T-helper 1 cell treated with Interleukin-12 subunit alpha and Interleukin-12 subunit beta and Interleukin-4 antibody, amounts not matched to agents 30 μg/mL and 1 μg/mL, for 36 hours (primary cell): ENCODE measurements around the gene LRP4.

Source experiments
- H3K27ac Mint-ChIP-seq: one replicate; pipeline ENCODE4 v1.8.0; 2021; ENCODE audit warnings: mild to moderate bottlenecking, mixed read lengths
- H3K27me3 Mint-ChIP-seq: one replicate; pipeline ENCODE4 v1.8.0; 2021; ENCODE audit warnings: low read depth, mixed read lengths
- H3K36me3 Mint-ChIP-seq: one replicate; pipeline ENCODE4 v1.8.0; 2021; ENCODE audit warnings: low read depth, mixed read lengths
- H3K4me1 Mint-ChIP-seq: one replicate; pipeline ENCODE4 v1.8.0; 2021; ENCODE audit warnings: low read depth, mixed read lengths
- H3K4me3 Mint-ChIP-seq: one replicate; pipeline ENCODE4 v1.8.0; 2021; ENCODE audit warnings: mild to moderate bottlenecking, moderate library complexity, mixed read lengths
- H3K9me3 Mint-ChIP-seq: one replicate; pipeline ENCODE4 v1.8.0; 2021; ENCODE audit warnings: mixed read lengths

The LRP4 gene

DNA sequence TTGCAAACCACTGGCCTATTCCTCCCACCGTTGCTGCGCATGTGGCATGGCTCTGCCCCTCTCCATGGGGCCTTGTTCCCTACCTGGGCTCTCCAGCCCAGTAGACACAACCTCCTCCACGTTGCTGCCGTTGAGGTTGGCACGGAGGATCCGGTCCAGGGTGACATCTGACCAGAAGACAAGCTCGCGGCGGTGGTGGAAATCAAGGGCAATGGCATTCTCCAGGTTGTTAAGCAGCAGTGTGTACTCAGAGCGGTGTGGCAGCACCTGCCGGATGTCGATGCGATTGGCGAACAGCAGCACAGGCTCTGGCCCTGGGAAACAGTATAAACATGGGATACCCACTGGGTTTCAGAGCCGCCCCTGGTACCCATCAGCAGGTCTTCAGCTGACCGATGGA lies 23.8 kb downstream of the LRP4 start:
- Mint-ChIP-seq H3K9me3 (no peaks in the 10 kb centered on the region), H3K27ac (no peak overlapping the region), H3K36me3 (no peaks in the 10 kb centered on the region), H3K4me3 (no peak overlapping the region), H3K4me1 (peaks cover 4% of the 10 kb centered on the region), H3K27me3 (no peaks in the 10 kb centered on the region)

GRCh38 chr11:46892838-46893237 lies 25.5 kb downstream of the LRP4 start:
- Mint-ChIP-seq H3K4me3 (no peak overlapping the region), H3K36me3 (no peaks in the 10 kb centered on the region), H3K9me3 (no peaks in the 10 kb centered on the region), H3K27me3 (no peaks in the 10 kb centered on the region), H3K27ac (no peak overlapping the region), H3K4me1 (peaks cover 4% of the 10 kb centered on the region)

DNA sequence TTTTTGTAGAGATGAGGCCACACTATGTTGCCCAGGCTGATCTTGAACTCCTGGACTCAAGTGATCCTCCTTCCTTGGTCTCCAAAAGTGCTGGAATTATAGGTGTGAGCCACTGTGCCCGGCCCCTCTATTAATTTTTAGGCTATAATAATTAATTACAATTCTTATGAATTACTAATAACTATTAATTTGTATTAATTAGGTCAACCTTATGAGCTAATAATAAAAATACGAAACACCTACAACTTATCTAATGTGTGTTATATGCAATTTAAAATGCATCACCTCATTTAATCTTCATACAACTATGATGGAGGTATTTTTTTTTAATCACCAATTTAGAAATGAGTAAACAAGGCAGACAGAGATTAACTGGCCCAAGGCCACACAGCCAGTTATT lies 26.2 kb downstream of the LRP4 start:
- no peak overlapping the region for H3K4me3 Mint-ChIP-seq
- no peaks in the 10 kb centered on the region for H3K27me3 Mint-ChIP-seq
- peaks cover 4% of the 10 kb centered on the region for H3K4me1 Mint-ChIP-seq
- no peak overlapping the region for H3K27ac Mint-ChIP-seq
- H3K36me3 Mint-ChIP-seq = no peaks in the 10 kb centered on the region
- no peaks in the 10 kb centered on the region for H3K9me3 Mint-ChIP-seq

- Mint-ChIP-seq H3K27ac (no peak overlapping the region), H3K4me3 (no peak overlapping the region), H3K27me3 (no peaks in the 10 kb centered on the region), H3K9me3 (no peaks in the 10 kb centered on the region), H3K36me3 (no peaks in the 10 kb centered on the region), H3K4me1 (peaks cover 4% of the 10 kb centered on the region)
Measured at GRCh38 chr11:46890665-46891064, 27.7 kb downstream of the LRP4 start.

- Mint-ChIP-seq H3K9me3 (no peaks in the 10 kb centered on the region), H3K4me1 (peaks cover 4% of the 10 kb centered on the region), H3K36me3 (no peaks in the 10 kb centered on the region), H3K4me3 (no peak overlapping the region), H3K27ac (no peak overlapping the region), H3K27me3 (no peaks in the 10 kb centered on the region)
Measured at GRCh38 chr11:46889689-46890475, 28.5 kb downstream of the LRP4 start.

GRCh38 chr11:46889251-46889650 lies 29.1 kb downstream of the LRP4 start:
- H3K4me1 Mint-ChIP-seq = peaks cover 4% of the 10 kb centered on the region
- no peaks in the 10 kb centered on the region for H3K36me3 Mint-ChIP-seq
- H3K27me3 Mint-ChIP-seq = no peaks in the 10 kb centered on the region
- no peak overlapping the region for H3K4me3 Mint-ChIP-seq
- no peak overlapping the region for H3K27ac Mint-ChIP-seq
- H3K9me3 Mint-ChIP-seq = no peaks in the 10 kb centered on the region

GRCh38 chr11:46888636-46889035 lies 29.7 kb downstream of the LRP4 start:
- Mint-ChIP-seq H3K27ac (no peak overlapping the region), H3K4me3 (no peak overlapping the region), H3K27me3 (no peaks in the 10 kb centered on the region), H3K4me1 (peaks cover 4% of the 10 kb centered on the region), H3K36me3 (no peaks in the 10 kb centered on the region), H3K9me3 (no peaks in the 10 kb centered on the region)

DNA sequence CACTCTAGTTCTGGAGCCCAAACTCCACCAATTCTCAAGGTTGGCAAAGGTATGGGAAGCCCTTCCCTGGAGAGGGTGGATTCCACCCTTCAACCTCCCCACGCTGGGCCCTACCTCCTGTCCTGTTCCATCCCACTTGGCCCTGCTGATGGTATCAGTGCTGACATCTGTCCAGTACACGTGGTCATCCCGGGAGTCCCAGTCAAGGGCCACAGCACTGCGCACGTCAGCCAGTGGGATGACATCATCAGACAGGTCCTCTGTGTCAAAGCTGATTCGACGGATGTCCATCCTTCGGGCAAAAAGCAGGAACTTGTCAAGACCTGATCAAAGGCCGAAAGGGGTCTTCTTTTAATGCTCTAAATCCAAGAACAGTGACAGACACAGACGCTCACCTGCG lies 32.1 kb downstream of the LRP4 start:
- H3K27me3 Mint-ChIP-seq = peaks cover 5% of the 10 kb centered on the region
- peaks cover 4% of the 10 kb centered on the region for H3K4me1 Mint-ChIP-seq
- no peak overlapping the region for H3K27ac Mint-ChIP-seq
- H3K4me3 Mint-ChIP-seq = no peak overlapping the region
- no peaks in the 10 kb centered on the region for H3K36me3 Mint-ChIP-seq
- H3K9me3 Mint-ChIP-seq = no peaks in the 10 kb centered on the region

- no peaks in the 10 kb centered on the region for H3K9me3 Mint-ChIP-seq
- H3K27me3 Mint-ChIP-seq = peaks cover 9% of the 10 kb centered on the region
- H3K27ac Mint-ChIP-seq = no peak overlapping the region
- H3K4me1 Mint-ChIP-seq = no peaks in the 10 kb centered on the region
- no peak overlapping the region for H3K4me3 Mint-ChIP-seq
- H3K36me3 Mint-ChIP-seq = no peaks in the 10 kb centered on the region
Measured at GRCh38 chr11:46879056-46879585, 39.2 kb downstream of the LRP4 start.

GRCh38 chr11:46877580-46877979 lies 40.8 kb downstream of the LRP4 start:
- no peak overlapping the region for H3K4me3 Mint-ChIP-seq
- no peak overlapping the region for H3K27ac Mint-ChIP-seq
- H3K27me3 Mint-ChIP-seq = peaks cover 9% of the 10 kb centered on the region
- H3K36me3 Mint-ChIP-seq = no peaks in the 10 kb centered on the region
- H3K4me1 Mint-ChIP-seq = no peaks in the 10 kb centered on the region
- no peaks in the 10 kb centered on the region for H3K9me3 Mint-ChIP-seq

GRCh38 chr11:46876471-46876870 lies 41.9 kb downstream of the LRP4 start:
- Mint-ChIP-seq H3K27me3 (peaks cover 8% of the 10 kb centered on the region), H3K36me3 (no peaks in the 10 kb centered on the region), H3K4me1 (no peaks in the 10 kb centered on the region), H3K27ac (no peak overlapping the region), H3K4me3 (no peak overlapping the region), H3K9me3 (no peaks in the 10 kb centered on the region)

DNA sequence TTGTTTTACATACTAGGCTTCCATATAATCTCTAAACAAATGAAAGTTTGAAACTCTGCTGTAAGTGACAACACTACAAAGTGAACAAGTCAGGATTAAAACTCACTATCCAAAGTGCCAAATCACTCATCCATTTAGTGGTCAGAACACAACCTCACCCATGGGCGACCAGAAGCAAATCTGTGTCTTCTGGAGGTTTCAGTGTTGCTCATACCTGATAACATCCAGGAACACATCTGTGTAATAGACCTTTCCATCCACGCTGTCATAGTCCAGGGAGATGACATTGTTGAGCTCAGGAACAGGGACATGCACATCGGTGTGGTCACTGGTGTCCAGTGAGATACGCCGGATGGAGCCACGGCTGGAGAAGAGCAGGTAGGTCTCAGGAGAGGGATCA lies 43.8 kb downstream of the LRP4 start:
- no peak overlapping the region for H3K4me3 Mint-ChIP-seq
- H3K4me1 Mint-ChIP-seq = no peaks in the 10 kb centered on the region
- no peaks in the 10 kb centered on the region for H3K9me3 Mint-ChIP-seq
- no peaks in the 10 kb centered on the region for H3K36me3 Mint-ChIP-seq
- H3K27me3 Mint-ChIP-seq = peaks cover 8% of the 10 kb centered on the region
- H3K27ac Mint-ChIP-seq = no peak overlapping the region

DNA sequence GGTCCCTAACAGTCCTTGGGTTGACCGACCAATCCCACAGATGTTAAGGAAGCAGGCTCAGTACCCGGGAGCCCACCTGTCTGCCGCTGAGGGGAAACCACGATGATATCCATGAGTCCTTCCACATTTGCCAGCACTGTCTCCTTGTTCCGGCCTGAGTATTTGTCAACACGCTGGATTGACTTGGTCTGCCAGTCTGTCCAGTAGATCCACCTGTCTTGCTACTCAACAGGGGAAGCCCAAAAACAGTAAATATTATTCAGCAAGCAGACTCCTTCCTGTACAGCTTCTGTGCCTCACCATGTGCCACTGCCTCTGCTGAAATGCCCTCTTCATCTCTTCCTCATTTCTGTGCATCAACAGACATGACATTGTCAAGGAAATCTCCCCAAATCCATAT lies 49.4 kb downstream of the LRP4 start:
- H3K36me3 Mint-ChIP-seq = no peaks in the 10 kb centered on the region
- no peak overlapping the region for H3K27ac Mint-ChIP-seq
- H3K4me3 Mint-ChIP-seq = no peak overlapping the region
- no peaks in the 10 kb centered on the region for H3K9me3 Mint-ChIP-seq
- H3K4me1 Mint-ChIP-seq = no peaks in the 10 kb centered on the region
- H3K27me3 Mint-ChIP-seq = peaks cover 14% of the 10 kb centered on the region

GRCh38 chr11:46865340-46865739 lies 53.0 kb downstream of the LRP4 start:
- no peak overlapping the region for H3K27ac Mint-ChIP-seq
- H3K36me3 Mint-ChIP-seq = no peaks in the 10 kb centered on the region
- peaks cover 21% of the 10 kb centered on the region for H3K27me3 Mint-ChIP-seq
- H3K4me1 Mint-ChIP-seq = no peaks in the 10 kb centered on the region
- H3K9me3 Mint-ChIP-seq = no peaks in the 10 kb centered on the region
- no peak overlapping the region for H3K4me3 Mint-ChIP-seq

DNA sequence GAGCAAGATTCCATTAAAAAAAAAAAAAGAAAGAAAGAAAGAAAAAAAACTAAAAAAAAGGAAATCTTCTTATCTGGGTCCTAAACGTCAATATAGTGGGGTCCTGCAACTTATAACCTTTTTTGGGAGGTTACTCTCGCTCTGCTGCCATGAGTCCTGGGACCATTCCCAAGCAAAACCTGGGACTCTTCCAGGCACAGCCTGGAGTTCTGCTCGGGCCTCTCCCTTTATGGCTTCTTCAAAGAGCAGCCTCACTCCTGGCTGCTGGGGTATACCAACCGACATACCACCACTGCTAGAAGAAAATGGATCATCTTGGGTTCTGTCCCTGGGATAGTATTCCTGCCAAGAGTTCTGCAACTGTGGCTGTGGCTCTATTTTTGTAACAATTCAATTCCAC lies 58.1 kb downstream of the LRP4 start:
- Mint-ChIP-seq H3K4me1 (no peaks in the 10 kb centered on the region), H3K27me3 (peaks cover 15% of the 10 kb centered on the region), H3K9me3 (no peaks in the 10 kb centered on the region), H3K36me3 (no peaks in the 10 kb centered on the region), H3K4me3 (no peak overlapping the region), H3K27ac (no peak overlapping the region)
